PC-9 (cell line): Measurements from ENCODE around the gene PRDM16.

Experiments used
- EZH2 ChIP-seq: fragments of 200-600 bp; sonication (generic); IDR thresholded peaks from 2 replicates; pipeline ENCODE4 v1.8.0; 2017; ENCODE audit warnings: antibody characterized with exemption, low read depth
- TF ChIP-seq, protein P1 (sequence below): fragments of 200-600 bp; sonication (generic); conservative IDR thresholded peaks from 2 replicates; pipeline ENCODE4 v1.6.1; 2017; ENCODE audit warnings: mixed run types, antibody characterized with exemption, mild to moderate bottlenecking, moderate library complexity

DNA sequence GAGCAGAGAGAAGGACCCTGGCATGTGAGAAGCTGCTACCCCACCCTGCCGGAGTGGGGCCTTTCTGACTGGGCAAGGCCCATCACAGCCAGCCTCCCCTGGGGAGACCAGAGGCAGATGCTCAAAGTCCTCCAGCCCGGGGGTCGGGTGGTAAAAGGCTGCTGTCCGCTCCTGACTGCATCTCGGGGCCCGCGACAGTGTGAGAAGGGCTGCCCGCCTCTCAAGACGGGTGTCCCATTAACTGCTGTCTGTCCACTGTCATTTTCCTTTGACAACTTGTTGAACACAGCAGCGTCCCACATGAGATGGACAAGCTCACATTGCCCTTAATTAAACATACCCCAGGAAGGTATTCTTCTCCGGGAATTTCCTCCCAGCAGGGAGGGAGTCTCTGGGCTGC is 294.0 kb downstream of the PRDM16 start:
- TF ChIP-seq, protein P1, sequence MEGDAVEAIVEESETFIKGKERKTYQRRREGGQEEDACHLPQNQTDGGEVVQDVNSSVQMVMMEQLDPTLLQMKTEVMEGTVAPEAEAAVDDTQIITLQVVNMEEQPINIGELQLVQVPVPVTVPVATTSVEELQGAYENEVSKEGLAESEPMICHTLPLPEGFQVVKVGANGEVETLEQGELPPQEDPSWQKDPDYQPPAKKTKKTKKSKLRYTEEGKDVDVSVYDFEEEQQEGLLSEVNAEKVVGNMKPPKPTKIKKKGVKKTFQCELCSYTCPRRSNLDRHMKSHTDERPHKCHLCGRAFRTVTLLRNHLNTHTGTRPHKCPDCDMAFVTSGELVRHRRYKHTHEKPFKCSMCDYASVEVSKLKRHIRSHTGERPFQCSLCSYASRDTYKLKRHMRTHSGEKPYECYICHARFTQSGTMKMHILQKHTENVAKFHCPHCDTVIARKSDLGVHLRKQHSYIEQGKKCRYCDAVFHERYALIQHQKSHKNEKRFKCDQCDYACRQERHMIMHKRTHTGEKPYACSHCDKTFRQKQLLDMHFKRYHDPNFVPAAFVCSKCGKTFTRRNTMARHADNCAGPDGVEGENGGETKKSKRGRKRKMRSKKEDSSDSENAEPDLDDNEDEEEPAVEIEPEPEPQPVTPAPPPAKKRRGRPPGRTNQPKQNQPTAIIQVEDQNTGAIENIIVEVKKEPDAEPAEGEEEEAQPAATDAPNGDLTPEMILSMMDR = no peak
- TF ChIP-seq EZH2 = no peak
